Fibroblast of lung (primary cell): ENCODE measurements around the gene PTOV1.

ENCODE experiments used
- CTCF ChIP-seq, 2 donors: IDR thresholded peaks in 1 of 2; conservative IDR thresholded peaks in 1 of 2; 1 replicate in 1 of 2; 2 replicates in 1 of 2; pipeline ENCODE4 v1.5.1; 2011 to 2012; ENCODE audit warnings: low read length in 2 of 2, control low read depth in 1 of 2, inconsistent platforms in 1 of 2, low read depth in 1 of 2, mild to moderate bottlenecking in 1 of 2
- EZH2 ChIP-seq: IDR thresholded peaks from 2 replicates; pipeline ENCODE4 v1.5.1; 2012; ENCODE audit warnings: low read length, control low read depth, mild to moderate bottlenecking; ENCODE audit errors: missing control alignments

GRCh38 chr19:49847731-49848696 is 2.9 kb upstream of the PTOV1 start:
- TF ChIP-seq CTCF (conservative IDR thresholded peaks at IDR 0.05 in 1 of 2, IDR thresholded peaks at IDR 0.05 in 1 of 2; ENCODE audit: low read depth in 1 of 2, low read length in 2 of 2) (no peak), EZH2 (no peak)
